Small intestine (tissue), 7 donors: ENCODE results near the gene NAA80. TPM values are rescaled to one million over a fixed set of nuclear protein-coding genes. Genes with fewer than 3 reads are reported as not detected.
"Not testable (repeated sequence)": the region's sequence is repeated elsewhere in the genome, so short reads cannot be mapped to it uniquely, and the experiment has no call there.

Experiments used
- DNase-seq, 2 donors: peaks; one replicate each; pipeline versions ENCODE4 v3.0.0 to v3.0.0-alpha.2; 2013
- FAIRE-seq: peaks from 2 replicates; lab custom pipeline; 2012; peaks lifted over from hg19 to GRCh38; lab: Jason Lieb, UNC
- H3K27ac ChIP-seq, 3 donors: one replicate each; pipeline ENCODE4 v1.5.1; 2013; ENCODE audit warnings: low read length in 2 of 3, mild to moderate bottlenecking in 2 of 3, control low read depth in 1 of 3, inconsistent platforms in 1 of 3, low read depth in 1 of 3, moderate library complexity in 1 of 3
- H3K27me3 ChIP-seq, 3 donors: one replicate each; pipeline ENCODE4 v1.6.1; 2013; ENCODE audit warnings: low read length in 3 of 3, inconsistent platforms in 1 of 3; ENCODE audit not compliant: control insufficient read depth in 3 of 3, insufficient read depth in 3 of 3
- H3K36me3 ChIP-seq, 3 donors: one replicate each; pipeline ENCODE4 v1.6.1; 2013; ENCODE audit warnings: low read length in 3 of 3, inconsistent platforms in 1 of 3, low read depth in 1 of 3, mild to moderate bottlenecking in 1 of 3, moderate library complexity in 1 of 3; ENCODE audit not compliant: control insufficient read depth in 3 of 3, insufficient read depth in 2 of 3
- H3K4me1 ChIP-seq, 3 donors: one replicate each; pipeline ENCODE4 v1.6.1; 2013; ENCODE audit warnings: low read length in 2 of 3, inconsistent platforms in 1 of 3, low read depth in 1 of 3, mild to moderate bottlenecking in 1 of 3, moderate library complexity in 1 of 3; ENCODE audit not compliant: control insufficient read depth in 3 of 3, insufficient read depth in 2 of 3
- H3K4me3 ChIP-seq, 3 donors: one replicate each; pipeline ENCODE4 v1.5.1; 2013; ENCODE audit warnings: low read length in 3 of 3, control low read depth in 1 of 3, inconsistent platforms in 1 of 3, low read depth in 1 of 3, mild to moderate bottlenecking in 1 of 3, moderate library complexity in 1 of 3
- H3K9me3 ChIP-seq, 2 donors: one replicate each; pipeline ENCODE4 v1.6.1; 2013; ENCODE audit warnings: low read depth in 1 of 2, low read length in 1 of 2; ENCODE audit not compliant: control insufficient read depth in 2 of 2, insufficient read depth in 1 of 2
- WGBS, 3 donors: extraction: QIAGEN DNeasy Blood & Tissue Kit; methylation state at CpG; one replicate each; pipeline ENCODE4 v1.1.7; 2013; 5-methylcytosine and 5-hydroxymethylcytosine counted together
- polyA plus RNA-seq, 4 donors: library from polyadenylated mRNA; stranded (reverse) in 3 of 4; unstranded in 1 of 4; fragments of 200-250 nt in 3 of 4; fragments of 120-200 nt in 1 of 4; gene quantifications; one replicate each; pipeline versions ENCODE4 v1.2.1 to v1.2.3, GENCODE V29; 2013
- donor health status: healthy with polysubstance abuse.
- donor health status: control.
- donor health status: control.
- donor health status: Bipolar disorder and iron deficiency.
- donor health status: healthy.

Gene NAA80
- polyA plus RNA-seq, 4 donors = 2.4 to 8.5 (median 7.3) TPM

DNA sequence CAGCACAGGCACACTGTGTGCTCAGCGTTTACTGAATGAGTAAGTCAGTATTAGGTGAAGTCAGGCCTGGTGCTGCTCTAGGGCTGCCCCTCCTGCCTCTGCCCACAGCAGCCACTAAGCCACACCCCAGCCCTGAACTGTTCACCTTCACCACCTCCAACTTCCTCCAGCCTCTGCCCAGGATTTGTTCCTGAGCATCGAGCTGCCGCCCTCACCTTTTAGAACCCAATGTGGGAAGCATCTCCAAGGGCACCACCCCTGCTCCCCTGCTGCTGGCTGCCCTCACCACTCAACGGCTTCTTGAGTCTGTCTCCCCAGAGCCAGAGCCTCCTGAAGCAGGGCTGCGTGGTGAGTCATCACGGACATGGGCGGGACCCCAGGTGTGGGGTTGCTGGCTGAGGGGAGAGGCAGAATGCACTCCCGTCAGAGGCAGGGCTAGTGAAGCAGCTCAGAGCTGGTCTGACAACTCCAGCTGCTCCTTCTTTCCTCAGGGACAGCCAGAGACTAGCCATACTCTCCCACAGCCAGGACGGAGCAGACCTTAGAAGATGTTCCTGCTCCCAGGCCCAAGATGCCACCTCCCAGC lies 17.5 kb upstream of the NAA80 start:
- H3K9me3 ChIP-seq = no peaks in the 10 kb centered on the region
- FAIRE-seq (no peak), DNase-seq (peak; percentile 91 to 92)
- H3K4me3 ChIP-seq = no peak overlapping the region
- peak overlapping the region; percentile 84 to 90 (median 85) for H3K27ac ChIP-seq
- WGBS, 3 donors = 8 to 45% (median 22%) methylated on average over 9 of the region's 9 CpGs
- H3K36me3 ChIP-seq = peaks cover 0 to 60% (median 0%) of the 10 kb centered on the region in 3 donors
- H3K4me1 ChIP-seq = peaks cover 3 to 44% (median 5%) of the 10 kb centered on the region in 3 donors
- H3K27me3 ChIP-seq = no peaks in the 10 kb centered on the region

DNA sequence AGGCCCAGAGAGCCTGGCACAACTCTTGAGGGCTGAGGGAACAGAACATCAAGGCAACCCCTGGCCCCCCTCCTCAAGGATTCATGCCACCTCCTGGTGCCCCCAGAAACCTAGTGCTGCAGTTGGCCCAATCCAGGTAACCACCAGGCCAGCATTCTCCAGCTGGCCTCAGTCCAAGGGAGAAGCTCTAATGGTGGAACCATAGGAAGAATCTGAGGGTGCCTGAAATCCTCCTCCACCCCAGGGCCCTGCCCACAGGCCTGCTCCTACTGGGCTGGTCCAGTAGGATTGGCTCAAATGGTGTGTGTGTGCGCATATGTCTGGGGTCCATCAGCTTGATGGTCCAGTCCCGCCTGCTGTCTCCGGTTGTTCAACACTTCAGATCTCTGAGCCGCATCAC lies 15.6 kb upstream of the NAA80 start:
- WGBS, 3 donors = 95 to 100% (median 97%) methylated on average over 4 of the region's 4 CpGs
- FAIRE-seq (no peak), DNase-seq (no peak)

DNA sequence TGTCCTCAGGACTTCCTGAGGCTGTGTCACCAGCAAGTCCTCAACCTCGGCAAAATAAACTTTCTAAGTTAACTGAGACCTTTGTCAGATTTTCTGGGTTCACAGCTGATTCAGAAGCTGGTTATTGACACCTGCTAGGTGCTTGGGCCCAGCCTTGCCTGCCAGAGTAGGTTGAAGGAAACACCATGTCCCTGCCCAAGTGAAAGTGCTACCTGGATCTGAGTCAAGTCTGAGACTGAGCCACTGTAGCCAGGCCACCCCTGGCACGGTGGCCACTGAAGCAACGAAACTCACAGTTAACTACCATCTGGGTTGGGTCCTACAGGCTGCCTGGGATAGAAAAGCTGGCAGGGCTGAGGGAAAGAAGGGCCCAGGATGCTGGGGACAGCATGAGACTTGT lies 15.1 kb upstream of the NAA80 start:
- WGBS, 3 donors = 77 to 81% (median 80%) methylated on average over 3 of the region's 3 CpGs
- no peak overlapping the region for H3K27ac ChIP-seq
- DNase-seq = no peak

More for the DNA sequence above, 15.6 kb upstream of the NAA80 start:
- Histone ChIP-seq H3K4me1 (peaks cover 0 to 37% (median 4%) of the 10 kb centered on the region in 3 donors), H3K9me3 (no peaks in the 10 kb centered on the region), H3K36me3 (peaks cover 0 to 53% (median 0%) of the 10 kb centered on the region in 3 donors), H3K27ac (no peak overlapping the region), H3K27me3 (no peaks in the 10 kb centered on the region), H3K4me3 (no peak overlapping the region)

DNA sequence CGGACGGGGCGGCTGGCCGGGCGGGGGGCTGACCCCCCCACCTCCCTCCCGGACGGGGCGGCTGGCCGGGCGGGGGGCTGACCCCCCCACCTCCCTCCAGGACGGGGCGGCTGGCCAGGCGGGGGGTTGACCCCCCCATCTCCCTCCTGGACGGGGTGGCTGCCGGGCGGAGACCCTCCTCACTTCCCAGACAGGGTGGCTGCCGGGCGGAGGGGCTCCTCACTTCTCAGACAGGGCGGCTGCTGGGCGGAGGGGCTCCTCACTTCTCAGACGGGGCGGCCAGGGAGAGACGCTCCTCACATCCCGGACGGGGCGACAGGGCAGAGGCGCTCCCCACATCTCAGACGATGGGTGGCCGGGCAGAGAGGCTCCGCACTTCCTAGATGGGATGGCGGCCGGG lies 12.8 kb upstream of the NAA80 start:
- WGBS, 3 donors = 91 to 98% (median 93%) methylated on average over 9 to 32 of the region's 32 CpGs
- not testable (repeated sequence) for H3K4me3 ChIP-seq, H3K4me1 ChIP-seq, H3K27ac ChIP-seq, H3K27me3 ChIP-seq, DNase-seq, FAIRE-seq
- Histone ChIP-seq H3K9me3 (peaks cover 0 to 22% of the 10 kb centered on the region in 2 donors), H3K36me3 (peaks cover 0 to 25% (median 0%) of the 10 kb centered on the region in 3 donors)

More for the DNA sequence above, 15.1 kb upstream of the NAA80 start:
- Histone ChIP-seq H3K4me3 (no peak overlapping the region), H3K27me3 (no peaks in the 10 kb centered on the region), H3K9me3 (peaks cover 0 to 5% of the 10 kb centered on the region in 2 donors), H3K36me3 (peaks cover 0 to 48% (median 0%) of the 10 kb centered on the region in 3 donors), H3K4me1 (peaks cover 0 to 32% (median 4%) of the 10 kb centered on the region in 3 donors)
- FAIRE-seq = no peak

DNA sequence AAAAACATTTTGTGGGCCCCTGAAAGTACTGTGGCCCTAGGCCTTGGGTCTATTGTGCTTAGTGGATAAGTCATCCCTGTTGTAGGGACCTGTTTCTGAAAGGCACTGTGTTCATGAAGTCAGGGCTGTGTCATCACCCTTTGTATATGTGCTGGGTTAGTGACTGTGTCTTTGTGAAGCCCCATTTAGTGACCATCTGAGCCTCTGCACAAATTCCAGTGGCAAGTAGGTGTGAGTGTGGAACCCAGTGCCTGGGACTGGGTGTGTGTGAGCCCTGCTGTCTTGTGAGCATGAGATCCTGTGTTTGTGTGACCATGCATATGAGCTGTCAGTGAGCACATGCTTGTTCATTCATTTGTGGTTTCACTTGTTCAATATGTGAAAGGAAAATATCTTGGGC lies 5.4 kb upstream of the NAA80 start:
- H3K27ac ChIP-seq = no peak overlapping the region
- peaks cover 0 to 2% (median 0%) of the 10 kb centered on the region in 3 donors for H3K36me3 ChIP-seq
- FAIRE-seq = no peak
- H3K4me3 ChIP-seq = no peak overlapping the region
- H3K27me3 ChIP-seq = no peaks in the 10 kb centered on the region
- peaks cover 4 to 34% (median 7%) of the 10 kb centered on the region in 3 donors for H3K4me1 ChIP-seq
- no peak for DNase-seq
- peaks cover 0 to 20% of the 10 kb centered on the region in 2 donors for H3K9me3 ChIP-seq

DNA sequence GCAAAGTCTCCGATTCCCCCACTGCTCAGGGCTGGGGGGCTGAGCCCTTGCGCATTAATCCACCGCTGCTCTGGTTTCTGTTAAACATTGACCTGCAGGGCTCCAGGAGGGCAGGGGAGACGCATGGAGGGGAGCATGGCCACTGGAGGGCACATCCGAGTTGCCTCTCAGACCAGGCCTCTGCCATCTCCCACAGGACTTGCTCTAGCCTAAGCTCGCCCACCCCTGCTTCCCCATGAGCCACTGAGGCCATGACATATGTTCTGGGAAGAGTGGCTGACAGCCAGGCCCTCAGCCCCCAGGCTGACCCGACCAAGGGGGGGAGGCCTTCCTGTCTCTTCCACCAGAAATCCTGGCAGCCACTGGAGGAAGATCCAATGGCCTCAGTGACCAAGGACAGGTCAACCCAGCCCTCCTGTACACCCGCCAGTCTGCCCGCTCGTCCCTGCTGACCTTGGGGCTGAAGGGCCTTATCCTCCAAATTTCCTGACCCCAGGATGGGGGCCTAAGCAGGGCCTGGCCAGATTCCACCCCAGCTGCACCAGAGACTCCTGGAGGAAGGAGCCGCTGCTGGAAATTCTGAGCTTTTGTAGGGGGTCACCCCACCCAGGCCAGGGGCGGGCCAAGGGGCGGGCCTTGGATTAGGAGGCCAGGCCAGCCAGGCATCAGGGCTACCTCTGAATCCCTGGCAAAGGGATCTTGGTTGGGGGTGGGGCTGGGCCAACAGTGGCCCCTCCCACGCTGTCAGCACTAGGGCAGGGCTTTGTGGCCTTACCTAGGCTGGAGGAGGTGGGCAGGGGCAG lies 4.0 kb upstream of the NAA80 start, which contains the start of gene HYAL1:
Gene HYAL1 (minus strand): TSS at position 562 of the 803 bp plus-strand sequence. CDS start 618 bp downstream, outside the sequence.
- Histone ChIP-seq H3K4me1 (peaks cover 7 to 42% (median 9%) of the 10 kb centered on the region in 3 donors), H3K9me3 (peaks cover 0 to 8% of the 10 kb centered on the region in 2 donors), H3K27ac (peak within 1 kb of the TSS in 2 of 3 donors; percentile 37 to 67), H3K4me3 (no peak within 1 kb of the TSS), H3K36me3 (peaks cover 0 to 2% (median 0%) of the 10 kb centered on the region in 3 donors), H3K27me3 (no peaks in the 10 kb centered on the region)
- 49 to 70% (median 54%) methylated on average over 13 to 14 of the region's 14 CpGs for WGBS, 3 donors
- no peak for FAIRE-seq
- peak; percentile 48 to 75 for DNase-seq

DNA sequence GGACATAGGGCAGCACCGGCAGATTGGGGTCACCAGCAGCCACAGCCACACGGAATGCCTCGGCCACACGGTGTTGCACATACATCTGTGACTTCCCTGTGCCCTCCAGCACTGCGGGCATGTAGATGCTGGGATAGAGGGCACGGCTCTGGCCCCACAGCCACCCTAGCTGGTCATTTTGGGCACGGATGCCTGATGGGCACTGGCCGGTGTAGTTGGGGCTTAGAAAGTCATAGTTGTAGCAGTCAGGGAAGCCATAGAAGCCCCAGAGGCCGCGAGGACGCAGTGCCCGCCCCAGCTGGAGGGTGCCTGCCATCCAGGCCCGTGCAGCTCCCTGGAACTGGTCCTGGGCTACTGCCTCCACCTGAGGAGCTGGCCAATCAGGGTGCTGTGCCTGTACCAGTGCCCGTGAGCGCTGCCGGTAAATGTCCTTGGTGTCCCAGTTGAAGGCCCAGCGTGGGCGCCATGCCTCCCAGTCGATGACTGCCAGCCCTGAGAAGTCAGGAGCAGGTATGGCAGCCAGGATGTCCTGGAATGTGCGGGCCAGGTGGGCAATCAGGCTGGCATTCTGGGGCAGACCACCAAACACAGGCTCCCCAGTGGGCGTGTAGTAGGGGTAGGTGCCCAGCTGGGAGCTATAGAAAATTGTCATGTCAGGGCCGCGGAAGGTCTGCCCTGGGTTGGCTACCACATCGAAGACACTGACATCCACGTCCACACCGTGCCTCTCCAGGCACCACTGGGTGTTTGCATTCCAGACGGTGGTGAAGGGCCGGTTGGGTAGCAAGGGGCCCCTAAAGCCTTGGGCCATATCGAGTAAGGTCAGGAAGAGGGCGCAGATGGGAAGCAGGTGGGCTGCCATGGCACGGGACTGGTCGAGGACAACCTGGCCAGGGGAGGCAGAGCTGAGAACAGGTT lies 3.1 kb upstream of the NAA80 start:
- Histone ChIP-seq H3K27me3 (no peaks in the 10 kb centered on the region), H3K4me1 (peaks cover 7 to 47% (median 9%) of the 10 kb centered on the region in 3 donors), H3K9me3 (no peaks in the 10 kb centered on the region), H3K27ac (peak overlapping the region in 2 of 3 donors; percentile 37 to 67), H3K36me3 (peaks cover 0 to 6% (median 0%) of the 10 kb centered on the region in 3 donors), H3K4me3 (no peak overlapping the region)
- no peak for FAIRE-seq
- DNase-seq = no peak
- WGBS, 3 donors = 87 to 91% (median 88%) methylated on average over 29 to 32 of the region's 32 CpGs
